Fibroblast of upper back skin (primary cell): Measurements from ENCODE around the gene ISG20L2.

ENCODE experiments used
- DNase-seq: peaks from one replicate; pipeline ENCODE4 v3.0.0-alpha.2; 2013

Gene ISG20L2

DNA sequence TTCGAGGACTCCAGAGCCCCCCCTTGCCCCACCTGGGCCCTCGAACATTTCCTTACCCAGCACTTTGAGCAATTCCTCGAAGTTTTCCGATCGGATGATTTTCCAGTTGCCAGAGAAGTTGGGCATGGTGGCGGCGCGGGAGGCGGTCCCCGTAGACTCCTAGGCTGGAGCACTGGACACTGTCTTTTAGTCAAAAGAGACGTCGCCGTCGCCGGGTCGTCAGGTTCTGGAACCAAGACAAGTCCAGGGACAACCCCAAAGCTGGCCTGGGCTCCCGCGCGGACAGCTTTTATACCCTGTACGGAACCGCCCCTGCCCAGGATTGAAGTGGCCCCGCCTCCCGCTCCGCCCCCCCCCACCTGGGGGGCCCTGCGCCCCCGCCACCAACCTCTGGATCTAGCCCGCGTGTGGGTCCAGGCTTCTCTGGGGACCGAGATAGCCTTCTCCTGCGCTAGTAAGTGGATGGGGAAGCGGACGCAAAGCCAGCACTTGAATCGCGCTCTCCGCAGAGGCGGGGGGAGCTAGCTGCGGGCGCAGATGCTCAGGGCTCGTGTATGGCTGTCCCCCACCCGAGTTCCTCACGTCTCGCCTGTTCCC, 23.1 kb downstream of the ISG20L2 start, which contains the start of gene CRABP2:
Gene CRABP2, minus strand, starts transcription at position 263 of the 597 bp plus-strand sequence. Its CDS starts 137 bp downstream, at position 126.
- DNase-seq, result peak; percentile 62

DNA sequence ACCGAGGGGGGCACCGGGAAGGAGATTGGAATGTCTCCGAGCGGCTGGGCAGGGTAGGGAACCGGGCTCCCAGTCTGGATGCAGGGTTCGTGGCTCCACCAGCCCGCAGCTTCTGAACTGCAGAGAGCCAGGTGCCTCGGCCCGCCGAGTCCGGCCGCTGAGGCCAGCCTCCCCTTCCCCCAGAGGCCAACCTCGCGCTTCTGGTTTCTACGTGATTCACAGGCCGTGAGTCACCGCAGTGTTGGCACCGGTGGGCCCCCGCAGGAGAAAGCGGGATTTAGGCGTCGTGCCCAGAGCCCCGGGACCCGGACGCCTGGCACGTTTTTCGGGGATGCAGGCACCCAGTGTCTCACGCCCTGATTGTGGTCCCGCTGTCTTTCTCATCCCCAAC, 23.6 kb downstream of the ISG20L2 start:
- DNase-seq, result peak; percentile 73

DNA sequence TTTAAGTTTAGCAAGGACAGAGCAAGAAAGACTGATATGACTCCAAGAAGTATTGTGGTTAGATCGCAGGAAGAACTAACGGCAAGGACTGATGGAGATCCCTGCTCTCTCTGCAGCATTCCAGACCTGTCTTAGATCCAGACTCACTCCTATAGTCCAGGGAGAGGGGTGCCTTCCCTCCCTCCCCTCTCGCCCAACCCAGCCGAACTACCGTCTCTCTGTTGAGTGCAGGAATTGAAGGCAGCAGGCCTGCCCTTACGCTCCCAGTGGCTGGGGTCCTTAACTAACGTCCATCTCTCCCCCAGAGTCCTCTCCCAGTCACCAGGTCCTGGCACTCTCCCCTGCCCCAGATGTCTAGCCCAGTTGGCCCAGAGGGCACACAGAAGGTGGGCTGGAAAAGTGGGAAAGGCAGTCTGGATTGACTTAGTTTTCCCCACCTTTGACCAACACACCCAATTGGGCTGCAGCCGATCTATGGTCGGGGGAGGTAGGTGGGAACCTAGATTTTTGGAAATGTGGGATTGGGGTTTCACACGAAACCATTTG, 24.3 kb downstream of the ISG20L2 start:
- DNase-seq, result no peak

- peak; percentile 46 for DNase-seq
Observed at GRCh38 chr1:156703741-156704140, 24.8 kb downstream of the ISG20L2 start.

DNA sequence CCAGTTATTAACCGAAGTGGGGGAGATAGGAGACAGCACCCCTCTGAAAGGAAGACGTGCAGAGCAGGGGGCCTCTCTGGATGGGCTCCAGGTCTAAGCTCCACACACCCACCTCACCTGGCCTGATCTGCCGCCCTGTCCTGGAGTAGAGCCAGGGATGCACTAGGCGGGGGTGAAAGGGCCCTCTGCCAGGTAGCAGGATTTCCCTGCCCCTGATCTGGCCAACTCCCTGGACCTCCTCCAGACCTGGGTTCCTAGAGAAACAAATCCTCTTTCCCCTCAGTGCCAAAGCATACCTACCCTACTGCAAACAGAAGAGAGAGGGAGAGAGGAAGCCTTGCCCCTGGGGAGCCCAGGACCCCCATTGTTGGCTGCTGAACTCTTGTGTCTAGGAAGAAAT, 25.2 kb downstream of the ISG20L2 start:
- DNase-seq, result no peak

DNA sequence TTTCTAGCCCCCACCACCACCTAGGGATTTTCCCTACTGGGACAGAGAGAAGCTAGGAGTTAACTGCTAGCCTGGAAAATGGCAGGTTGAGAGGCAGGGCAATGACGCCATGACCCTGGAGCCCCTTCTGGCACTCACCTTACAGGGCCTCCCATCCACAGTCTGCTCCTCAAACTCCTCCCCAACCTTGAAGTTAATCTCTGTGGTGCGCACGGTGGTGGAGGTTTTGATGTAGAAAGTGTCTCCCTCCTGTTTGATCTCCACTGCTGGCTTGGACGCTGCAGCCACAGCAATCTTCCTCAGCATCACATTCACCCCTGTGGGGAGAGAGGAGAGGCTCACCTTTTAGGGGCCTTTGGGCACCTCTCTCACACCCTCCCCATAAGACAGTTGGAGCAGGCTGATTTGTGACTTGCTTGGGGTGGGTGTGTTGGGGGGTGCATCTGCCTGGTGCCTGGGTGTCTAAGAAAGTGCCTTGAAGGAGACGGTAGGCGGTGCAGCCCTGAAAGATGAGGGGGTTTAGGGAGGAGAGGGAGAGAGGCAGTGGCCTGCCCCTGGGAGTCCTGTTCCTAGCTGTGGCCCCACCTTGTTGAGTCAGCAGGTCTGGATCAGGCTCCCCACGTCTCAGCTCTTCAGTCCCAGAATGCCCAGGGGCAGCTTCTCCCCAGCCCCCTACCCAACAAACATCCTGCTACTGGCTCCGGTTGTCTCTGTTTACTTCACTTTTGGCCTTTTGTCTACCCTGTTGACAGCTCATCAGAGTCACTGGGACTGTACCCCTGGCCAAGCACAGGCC, 27.6 kb downstream of the ISG20L2 start:
- no peak for DNase-seq

GRCh38 chr1:156698995-156699394, 29.6 kb downstream of the ISG20L2 start:
- no peak for DNase-seq

DNA sequence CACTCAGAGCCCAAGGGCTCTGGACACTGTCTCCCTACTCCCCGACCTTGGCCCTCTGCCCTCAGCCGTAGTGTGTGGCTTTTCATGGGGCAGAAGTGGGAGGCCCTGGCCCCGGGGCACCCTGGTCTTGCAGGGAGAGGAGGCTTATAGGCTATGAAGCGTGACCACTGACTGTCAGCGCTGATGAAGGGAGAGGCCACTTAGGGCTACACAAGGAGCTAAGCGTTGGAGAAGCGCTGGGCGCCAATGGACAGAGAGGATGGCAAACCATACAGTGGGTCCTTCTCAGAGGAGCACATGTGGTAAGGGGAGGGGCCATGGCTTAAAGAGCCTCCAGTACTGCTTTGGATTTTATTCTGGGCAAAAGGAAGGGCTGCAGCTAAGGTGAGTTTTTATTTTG, 31.1 kb downstream of the ISG20L2 start:
- DNase-seq, result no peak

DNA sequence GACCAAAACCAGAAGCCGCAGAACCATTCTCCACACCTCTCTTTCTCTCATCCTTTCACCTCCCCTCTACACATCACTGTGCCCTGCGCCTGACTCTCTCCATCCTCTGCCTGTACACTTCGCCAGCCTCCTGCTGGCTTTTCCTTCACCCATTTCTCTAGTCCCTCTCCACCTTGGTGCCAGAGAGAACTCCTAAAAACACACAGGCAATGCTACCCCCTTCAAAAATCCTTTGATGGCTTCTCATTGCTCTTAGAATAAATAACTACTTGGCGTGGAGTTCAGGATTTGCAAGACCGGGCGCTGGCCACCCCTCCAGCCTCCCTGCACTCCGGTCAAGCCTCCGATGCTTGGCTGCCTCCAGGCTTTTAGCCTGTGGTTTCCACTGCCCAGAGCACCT, 31.8 kb downstream of the ISG20L2 start:
- DNase-seq, result no peak

GRCh38 chr1:156694690-156694962, 33.9 kb downstream of the ISG20L2 start:
- no peak for DNase-seq

DNA sequence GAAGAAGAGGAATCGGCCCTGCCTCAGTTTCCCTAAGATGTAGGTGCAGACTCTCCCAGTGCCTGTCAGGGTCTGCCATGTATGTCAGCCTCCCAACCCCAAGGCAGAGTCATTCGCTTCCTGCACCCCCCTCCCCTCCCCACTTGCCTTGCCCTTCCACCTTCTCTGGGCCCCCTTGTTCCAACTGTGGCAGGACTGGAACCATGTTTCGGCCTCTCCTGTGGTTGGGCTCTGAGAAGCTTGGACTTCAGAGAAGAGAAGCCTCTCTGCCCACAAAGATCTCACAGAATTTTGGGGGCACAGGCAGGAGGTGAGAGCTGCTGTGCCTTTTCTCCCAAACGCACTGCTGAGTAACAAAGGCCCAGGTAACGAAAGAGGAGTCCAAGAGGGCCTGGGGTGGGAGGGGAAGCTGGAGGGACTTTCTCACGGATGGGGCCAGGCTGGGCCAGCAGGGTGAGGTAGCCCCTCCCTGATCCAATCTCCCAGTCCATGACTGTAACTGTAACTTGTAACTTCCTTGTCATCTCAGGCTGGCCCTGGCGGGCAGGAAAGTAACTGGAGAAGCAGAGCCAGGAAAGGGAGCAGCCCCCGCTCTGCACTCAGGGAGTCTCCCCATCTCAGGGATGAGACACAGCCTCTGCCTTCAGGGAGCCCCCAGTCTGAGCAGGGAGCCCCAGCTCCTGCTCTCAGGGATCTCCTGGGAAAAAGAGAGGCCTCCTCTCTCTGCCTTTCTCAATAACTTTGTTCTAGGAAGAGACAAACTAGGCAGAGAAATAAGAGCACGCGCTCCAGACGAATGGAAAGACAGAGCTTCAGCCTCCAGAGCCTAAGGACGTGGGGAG, 34.5 kb downstream of the ISG20L2 start:
- no peak for DNase-seq

DNA sequence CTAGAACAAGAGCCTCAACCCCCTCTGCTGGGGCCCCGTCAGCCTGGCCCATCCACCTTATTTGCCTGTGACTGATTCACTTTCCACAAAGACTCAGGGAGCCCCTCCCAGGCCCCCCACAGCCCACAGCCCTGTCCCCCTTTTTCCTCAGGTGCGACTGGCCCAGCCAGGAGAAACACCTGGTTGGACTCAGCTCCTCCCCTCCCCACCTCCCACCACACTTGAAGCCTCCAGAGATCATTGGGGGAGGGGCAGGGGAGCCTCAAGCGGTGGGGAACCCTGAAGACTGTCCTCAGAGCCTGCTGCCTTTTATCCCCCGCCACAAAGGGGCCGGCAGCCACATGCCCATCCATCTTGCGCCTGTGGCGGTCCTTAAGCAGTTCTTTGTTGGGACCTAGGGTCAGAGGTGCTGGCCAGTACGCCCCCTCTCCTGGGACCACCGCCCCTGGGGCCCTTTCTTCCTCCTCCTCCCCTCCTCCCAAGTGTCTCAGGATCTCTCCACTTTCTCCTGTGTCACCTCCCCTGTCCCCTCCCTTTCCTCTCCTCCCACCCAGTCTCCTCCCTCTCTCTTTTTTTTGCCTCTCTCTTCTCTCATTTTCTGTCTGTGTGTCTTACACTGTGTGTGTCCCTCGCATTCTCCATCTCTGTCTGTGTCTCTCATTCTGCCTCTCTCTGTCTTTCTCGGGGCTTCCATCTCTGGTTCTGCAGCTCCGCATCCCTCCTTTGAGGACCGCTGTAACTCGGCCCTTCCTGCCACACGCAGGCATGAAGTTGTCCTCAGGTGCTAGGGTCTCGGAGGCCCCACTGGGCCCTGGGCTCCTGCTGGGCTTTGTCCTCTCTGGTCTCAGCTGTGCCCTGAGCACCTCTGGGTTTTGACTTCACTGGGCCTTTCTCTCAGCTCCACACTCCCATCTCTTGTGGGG, 35.4 kb downstream of the ISG20L2 start:
- peak; percentile 70 for DNase-seq

GRCh38 chr1:156692441-156692924, 36.1 kb downstream of the ISG20L2 start:
- DNase-seq, result no peak

DNA sequence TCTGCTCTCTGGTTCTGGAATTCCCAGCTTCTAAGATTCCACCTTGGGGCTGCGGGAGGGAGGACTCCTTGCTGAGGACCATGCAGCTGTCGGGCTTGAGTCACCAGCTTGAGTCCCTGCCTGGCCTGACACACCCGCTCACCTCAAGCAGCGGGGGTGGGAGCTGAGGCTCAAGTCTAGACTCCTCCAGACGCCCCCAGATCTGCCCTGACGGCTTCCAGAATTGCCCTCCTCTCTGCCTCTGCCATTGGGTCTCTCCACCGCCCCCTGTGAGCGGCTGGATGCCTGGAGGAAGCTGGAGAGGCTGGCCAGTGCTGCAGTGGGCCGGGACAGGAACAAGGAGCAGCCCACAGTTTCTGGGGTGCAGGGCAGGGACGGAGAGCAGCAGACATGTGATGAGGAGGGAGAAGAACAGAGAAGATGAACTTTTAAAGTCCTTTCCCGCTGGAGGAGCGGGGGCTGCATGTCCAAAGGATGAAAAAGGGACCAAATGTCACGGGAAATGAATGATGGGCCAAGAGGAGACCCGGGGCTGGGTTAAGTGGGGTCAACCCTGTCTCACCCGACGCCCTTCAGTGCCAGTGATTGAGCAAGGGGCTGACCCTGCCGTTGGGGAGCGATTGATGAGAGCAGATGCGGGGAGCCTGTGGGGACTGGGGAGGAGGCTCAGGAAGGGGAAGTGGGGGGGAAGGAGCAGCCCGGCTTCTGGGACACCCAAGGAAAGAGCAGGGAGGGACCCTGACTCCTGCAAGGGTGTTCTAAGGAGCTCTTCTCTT, 36.7 kb downstream of the ISG20L2 start:
- peak; percentile 60 for DNase-seq

GRCh38 chr1:156691191-156691590, 37.4 kb downstream of the ISG20L2 start:
- no peak for DNase-seq

DNA sequence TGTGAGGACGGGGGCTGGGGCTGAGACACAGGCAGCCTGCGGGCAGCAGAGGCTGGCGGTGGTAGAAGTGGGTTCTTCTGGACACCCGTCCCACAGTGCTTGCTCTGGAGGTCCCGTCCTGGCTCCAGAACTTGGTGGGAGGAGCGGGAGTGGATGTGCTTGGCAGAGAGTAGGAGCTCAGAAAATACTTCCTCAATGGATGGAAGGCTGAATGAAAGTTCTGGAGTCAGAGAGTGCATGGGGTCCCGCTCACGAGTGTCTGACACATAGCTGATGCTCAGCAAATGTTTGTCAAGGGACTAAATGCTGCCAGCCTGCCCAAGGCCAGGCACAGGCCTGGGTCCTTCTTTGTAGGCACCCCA, 37.9 kb downstream of the ISG20L2 start:
- no peak for DNase-seq

GRCh38 chr1:156689953-156690674, 38.5 kb downstream of the ISG20L2 start:
- DNase-seq, result peak; percentile 41

- peak; percentile 89 for DNase-seq
Observed at GRCh38 chr1:156689035-156689952, 39.3 kb downstream of the ISG20L2 start.

DNA sequence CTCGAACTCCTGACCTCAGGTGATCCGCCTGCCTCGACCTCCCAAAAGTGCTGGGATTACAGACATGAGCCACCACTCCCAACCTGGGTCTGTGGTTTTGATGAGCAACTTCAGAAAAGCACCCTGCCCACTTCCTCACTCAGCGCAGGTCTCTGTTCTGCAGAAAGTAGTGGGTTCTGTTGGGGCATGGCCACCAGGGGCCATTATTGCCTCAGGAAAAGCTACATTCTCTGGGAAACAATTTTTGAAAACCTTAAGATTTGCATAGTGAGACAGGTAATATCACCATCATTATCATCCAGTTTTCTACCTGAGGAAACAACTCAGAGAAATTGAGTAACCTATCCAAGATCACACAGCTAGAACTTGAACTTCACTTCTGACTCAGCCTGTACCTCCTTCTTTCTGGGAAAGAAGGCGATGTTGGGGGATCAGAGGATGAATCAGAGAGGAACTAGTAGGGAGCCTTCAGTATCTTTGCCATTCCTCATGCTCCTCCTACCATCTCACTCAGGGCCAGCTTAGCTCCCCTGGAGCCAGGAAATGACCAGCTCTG, 44.3 kb downstream of the ISG20L2 start:
- DNase-seq, result peak; percentile 63
